ENCODE results near the gene AICDA.
"Not testable (repeated sequence)": the region's sequence is repeated elsewhere in the genome, so short reads cannot be mapped to it uniquely, and the experiment has no call there.

The AICDA gene

GRCh38 chr12:8609061-8609570 lies 3.5 kb downstream of the AICDA start:
- DNase-seq: peak; percentile 16

GRCh38 chr12:8606890-8607289 lies 5.8 kb downstream of the AICDA start:
- no peak for DNase-seq

GRCh38 chr12:8605057-8605456 lies 7.6 kb downstream of the AICDA start:
- no peak for DNase-seq

GRCh38 chr12:8603856-8604255 lies 8.8 kb downstream of the AICDA start:
- DNase-seq: no peak

GRCh38 chr12:8603286-8603685 lies 9.4 kb downstream of the AICDA start:
- DNase-seq: no peak

DNA sequence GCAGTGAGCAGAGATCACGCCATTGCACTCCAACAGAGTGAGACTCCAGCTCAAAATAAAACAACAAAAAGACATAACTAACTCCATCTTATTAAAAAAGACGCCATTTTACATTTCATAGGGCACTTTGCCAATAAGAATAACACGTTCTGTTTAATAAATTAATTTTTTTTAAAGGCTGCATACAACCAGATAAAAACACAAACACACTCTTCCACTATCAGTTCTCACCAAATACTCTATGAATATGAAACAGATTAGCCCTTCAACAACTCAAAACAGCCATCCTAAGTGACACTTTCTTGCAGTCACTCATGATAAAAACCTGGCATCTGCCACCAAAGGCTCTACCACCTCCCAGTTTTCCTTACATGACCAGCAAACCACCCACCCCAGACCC lies 16.1 kb downstream of the AICDA start:
- DNase-seq: no peak

GRCh38 chr12:8594072-8594471 lies 18.6 kb downstream of the AICDA start:
- DNase-seq: no peak

DNA sequence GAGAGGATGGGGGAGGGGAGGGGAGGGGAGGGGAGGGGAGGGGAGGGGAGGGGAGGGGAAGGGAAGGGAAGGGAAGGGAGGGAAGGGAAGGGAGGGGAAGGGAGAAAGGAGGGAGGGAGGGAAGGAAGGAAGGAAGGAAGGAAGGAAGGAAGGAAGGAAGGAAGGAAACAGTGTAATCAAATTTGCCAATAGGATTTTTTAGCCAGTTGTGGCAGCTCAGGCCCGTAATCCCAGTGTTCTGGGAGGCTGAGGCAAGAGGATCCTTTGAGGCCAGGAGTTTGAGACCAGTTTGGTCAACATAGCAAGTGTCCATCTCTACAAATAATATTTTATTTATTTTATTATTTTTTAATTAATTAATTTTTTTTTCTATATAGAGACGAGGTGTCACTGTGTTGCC lies 19.4 kb downstream of the AICDA start:
- no peak for DNase-seq

GRCh38 chr12:8590842-8591545 lies 21.7 kb downstream of the AICDA start:
- DNase-seq: no peak

DNA sequence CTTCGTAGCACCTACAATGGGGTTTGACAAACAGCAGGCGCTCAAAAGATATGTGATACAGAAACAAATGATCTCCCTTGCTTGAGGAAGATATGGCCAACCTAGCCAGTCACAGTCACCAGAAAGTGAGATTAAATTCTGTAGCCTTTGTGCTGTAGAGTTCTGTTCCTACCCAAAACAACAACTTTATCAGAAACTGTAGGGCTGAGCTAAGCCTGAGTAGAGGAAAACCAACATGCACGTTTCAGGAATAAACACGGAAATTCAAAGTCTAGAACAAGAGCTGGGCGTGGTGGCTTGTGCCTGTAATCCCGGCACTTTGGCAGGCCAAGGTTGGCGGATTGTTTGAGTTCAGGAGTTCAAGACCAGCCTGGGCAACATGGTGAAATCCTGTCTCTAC lies 23.0 kb downstream of the AICDA start:
- DNase-seq: no peak

GRCh38 chr12:8584478-8584877 lies 28.2 kb downstream of the AICDA start:
- DNase-seq: not testable (repeated sequence)

GRCh38 chr12:8584004-8584403 lies 28.7 kb downstream of the AICDA start:
- DNase-seq: no peak

DNA sequence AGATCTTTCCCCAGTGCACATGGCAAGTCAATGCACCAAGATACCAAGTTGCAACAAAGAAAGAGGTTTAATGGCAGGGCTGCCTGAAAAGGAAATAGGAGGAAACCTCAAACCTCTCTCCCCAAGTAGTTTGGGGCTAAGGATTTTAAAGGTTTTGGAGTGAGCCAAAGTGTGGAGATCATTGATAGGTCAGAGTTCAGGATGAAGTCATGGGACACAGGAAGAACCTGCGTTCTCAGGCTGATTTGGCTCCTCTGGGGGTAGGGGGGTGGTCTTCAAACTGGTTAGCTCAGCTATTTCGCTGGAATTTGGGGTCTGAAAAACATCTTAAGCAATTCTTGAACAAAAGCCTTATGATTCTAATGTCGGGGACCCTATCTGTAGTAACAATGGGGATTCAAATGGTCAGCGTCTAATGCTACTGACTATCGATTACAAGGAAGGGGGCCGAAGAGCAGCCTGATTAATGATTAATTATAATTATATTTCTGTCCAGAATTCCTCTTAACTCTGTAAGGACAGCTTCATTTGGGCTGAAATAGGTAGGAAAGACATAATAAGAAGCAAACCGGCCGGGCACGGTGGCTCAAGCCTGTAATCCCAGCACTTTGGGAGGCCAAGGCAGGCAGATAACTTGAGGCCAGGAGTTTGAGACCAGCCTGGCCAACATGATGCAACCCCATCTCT lies 31.4 kb downstream of the AICDA start:
- DNase-seq: no peak

GRCh38 chr12:8577879-8578278 lies 34.8 kb downstream of the AICDA start:
- DNase-seq: no peak

DNA sequence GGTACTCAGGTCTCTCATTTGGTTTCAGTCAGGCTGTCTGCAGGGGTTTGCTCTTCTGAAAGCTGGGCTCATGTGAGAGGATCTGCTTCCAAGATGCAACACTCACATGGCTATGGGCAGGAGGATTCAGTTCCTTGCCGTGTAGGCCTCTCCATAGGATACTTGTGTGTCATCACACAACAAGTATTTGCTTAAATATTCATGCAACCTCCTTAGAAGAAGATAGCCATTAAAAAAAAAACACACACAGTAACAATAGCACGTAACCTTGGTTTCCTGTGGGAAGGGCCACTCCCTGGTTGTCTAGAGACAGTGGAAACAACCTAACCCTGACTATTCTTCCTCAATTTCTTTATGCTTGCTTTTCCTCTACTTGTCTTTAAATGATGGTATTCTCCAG lies 40.2 kb downstream of the AICDA start:
- DNase-seq: no peak

GRCh38 chr12:8566525-8566924 lies 46.1 kb downstream of the AICDA start:
- no peak for DNase-seq

DNA sequence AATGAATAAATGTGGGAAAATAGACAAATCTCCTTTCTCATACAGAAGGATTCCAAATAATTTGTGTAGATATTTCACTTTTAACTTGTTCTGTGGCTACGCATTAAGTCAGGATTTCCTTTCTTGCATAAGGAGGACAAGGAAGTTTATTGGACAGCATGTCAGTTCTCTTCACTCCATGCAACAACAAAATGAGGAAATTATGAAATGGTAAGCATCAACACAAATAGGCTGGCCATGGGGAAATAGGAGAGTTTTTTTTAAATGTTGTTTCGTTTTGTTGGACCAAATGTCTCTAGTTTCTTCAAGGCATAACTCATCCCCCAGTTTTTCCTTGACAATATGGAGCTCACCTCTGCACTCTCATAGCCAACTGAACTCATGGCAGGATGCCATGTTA lies 46.6 kb downstream of the AICDA start:
- not testable (repeated sequence) for DNase-seq

DNA sequence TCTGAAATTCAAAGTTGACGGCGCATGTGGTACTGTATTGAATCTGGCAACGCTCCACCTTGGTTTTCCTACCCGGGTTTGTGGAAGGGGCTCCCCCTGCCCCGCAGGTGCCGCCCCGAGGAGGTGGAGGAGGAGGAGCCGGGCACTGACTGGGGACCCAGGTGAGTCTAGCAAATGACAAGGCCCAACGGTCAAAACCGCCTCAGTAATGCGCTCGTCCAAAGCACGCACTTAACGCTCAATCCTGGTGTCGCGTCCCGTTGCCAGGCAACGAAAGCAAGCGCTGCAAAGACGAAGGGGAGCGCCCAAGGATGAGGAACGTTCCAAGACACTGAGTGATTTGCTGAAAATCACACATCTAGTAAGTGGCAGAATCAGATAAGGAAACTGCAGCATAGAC lies 48.0 kb downstream of the AICDA start:
- no peak for DNase-seq

GRCh38 chr12:8563356-8563755 lies 49.3 kb downstream of the AICDA start:
- no peak for DNase-seq

DNA sequence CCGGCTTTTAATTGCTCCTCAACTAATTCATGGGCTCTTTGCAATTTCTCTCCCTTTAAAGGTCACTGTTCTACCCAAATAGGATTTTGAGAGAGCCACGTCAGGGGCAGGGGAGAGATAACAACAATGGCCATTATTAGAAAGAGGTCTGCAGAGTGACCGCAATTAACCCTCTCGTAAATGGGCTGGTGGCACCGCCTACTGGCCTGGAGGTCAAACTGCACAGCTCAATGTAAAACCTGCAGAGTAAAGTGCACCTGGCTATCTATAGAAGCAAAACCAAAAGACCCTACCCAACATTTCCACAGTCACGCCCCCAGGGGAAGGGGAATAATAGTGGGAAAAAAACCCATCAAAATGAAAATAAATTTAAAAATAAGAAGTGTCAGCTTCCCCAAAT lies 50.3 kb downstream of the AICDA start:
- no peak for DNase-seq

- no peak for DNase-seq
Observed at GRCh38 chr12:8561011-8561410, 51.6 kb downstream of the AICDA start.

GRCh38 chr12:8559676-8560075 lies 53.0 kb downstream of the AICDA start:
- no peak for DNase-seq

DNA sequence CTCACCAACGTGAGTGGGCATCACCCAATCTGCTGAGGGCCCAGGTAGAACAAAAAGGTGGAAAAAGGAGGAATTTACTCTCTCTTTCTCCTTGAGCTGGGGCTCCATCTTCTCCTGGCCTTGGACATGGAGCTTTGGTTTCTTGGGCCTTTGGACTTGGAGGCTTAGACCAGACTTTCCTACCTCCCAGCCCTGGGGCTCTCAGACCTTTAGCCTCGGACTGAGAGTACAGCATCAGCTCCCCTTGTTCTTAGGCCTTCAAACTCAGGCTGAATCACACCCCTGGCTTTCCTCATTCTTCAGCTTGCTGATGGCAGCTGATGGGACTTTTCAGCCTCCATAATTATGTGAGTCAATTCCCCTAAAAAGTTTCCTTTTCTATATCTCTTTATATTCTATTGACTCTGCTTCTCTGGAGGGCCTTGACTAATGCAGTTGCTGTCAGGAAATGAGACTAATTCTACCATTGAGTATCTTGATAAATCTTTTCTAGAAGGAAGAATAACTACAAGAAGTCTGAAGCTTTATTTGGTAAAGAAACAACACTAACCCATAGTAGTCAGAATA lies 56.0 kb downstream of the AICDA start:
- no peak for DNase-seq

- DNase-seq: no peak
Observed at GRCh38 chr12:8554451-8555195, 58.0 kb downstream of the AICDA start.
